ENCODE results near the gene SOWAHA.

DNA sequence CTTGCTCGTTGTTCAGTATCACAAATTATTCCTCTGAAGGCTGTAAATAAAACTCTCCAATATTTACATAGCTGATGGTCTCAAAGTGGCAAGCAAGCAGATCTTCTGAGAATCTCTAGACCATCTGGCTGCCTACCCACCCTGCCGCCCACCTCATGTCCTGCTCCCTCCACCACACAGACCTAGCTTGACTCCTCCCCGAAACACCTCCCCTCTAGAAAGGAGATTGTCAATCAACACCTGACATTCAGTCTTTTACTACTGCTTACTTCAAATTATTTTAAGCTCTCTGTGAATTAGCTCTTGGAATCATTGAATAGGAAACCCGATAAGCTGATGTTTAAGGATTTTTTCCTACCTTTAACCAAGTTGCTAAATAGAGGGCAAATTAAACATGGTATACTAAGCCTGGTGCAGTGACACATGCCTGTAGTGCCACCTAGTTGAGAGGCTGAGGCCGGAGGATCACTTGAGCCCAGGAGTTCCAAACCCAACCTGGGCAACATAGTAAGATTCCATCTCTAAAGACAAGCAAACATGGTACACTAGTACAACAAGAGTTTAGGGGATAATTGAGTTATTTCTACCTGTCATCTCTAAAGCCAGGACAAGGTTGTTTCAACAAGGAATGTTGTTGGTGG, 10.9 kb upstream of the SOWAHA start:
- TF ChIP-seq, protein P1, sequence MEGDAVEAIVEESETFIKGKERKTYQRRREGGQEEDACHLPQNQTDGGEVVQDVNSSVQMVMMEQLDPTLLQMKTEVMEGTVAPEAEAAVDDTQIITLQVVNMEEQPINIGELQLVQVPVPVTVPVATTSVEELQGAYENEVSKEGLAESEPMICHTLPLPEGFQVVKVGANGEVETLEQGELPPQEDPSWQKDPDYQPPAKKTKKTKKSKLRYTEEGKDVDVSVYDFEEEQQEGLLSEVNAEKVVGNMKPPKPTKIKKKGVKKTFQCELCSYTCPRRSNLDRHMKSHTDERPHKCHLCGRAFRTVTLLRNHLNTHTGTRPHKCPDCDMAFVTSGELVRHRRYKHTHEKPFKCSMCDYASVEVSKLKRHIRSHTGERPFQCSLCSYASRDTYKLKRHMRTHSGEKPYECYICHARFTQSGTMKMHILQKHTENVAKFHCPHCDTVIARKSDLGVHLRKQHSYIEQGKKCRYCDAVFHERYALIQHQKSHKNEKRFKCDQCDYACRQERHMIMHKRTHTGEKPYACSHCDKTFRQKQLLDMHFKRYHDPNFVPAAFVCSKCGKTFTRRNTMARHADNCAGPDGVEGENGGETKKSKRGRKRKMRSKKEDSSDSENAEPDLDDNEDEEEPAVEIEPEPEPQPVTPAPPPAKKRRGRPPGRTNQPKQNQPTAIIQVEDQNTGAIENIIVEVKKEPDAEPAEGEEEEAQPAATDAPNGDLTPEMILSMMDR (conservative IDR thresholded peaks at IDR 0.05): no peak
- TF ChIP-seq EZH2 (IDR thresholded peaks at IDR 0.05; ENCODE audit: low read depth): no peak

Measured in PC-9 (cell line).